Caco-2 (cell line): Measurements from ENCODE around the gene BAHCC1. TPM values are rescaled to one million over a fixed set of nuclear protein-coding genes. Genes with fewer than 3 reads are reported as not detected.

Experiments
- BruUV-seq: library from RNA; stranded (reverse); fragments of 400-500 nt; replicated peaks from 2 replicates; lab custom pipeline; 2021; lab: Mats Ljungman, UMichigan
- CTCF ChIA-PET: fragments of 300-600 bp; sonication (Branson Sonifier 250); formaldehyde crosslinking; loops from one replicate; lab custom pipeline; 2022; ENCODE audit warnings: antibody characterized with exemption; lab: Charles Lee
- POLR2A ChIA-PET: fragments of 300-600 bp; sonication (Branson Sonifier 250); formaldehyde crosslinking; loops from one replicate; lab custom pipeline; 2022; ENCODE audit warnings: antibody characterized with exemption; lab: Charles Lee
- DNase-seq, 2 experiments: peaks; one replicate each; pipeline versions ENCODE4 v3.0.0 to v3.0.0-alpha.2; 2020 to 2022
- H3K27me3 ChIP-seq: replicated peaks from 2 replicates; pipeline ENCODE4 v1.6.0; 2011; ENCODE audit warnings: low read length; ENCODE audit not compliant: control insufficient read depth, insufficient read depth
- H3K36me3 ChIP-seq: 2 replicates; pipeline ENCODE4 v1.5.1; 2011; ENCODE audit warnings: low read length; ENCODE audit not compliant: control insufficient read depth, insufficient read depth
- H3K4me1 ChIP-seq: fragments of 250-450 bp; sonication (Bioruptor Pico); 2 replicates; pipeline ENCODE4 v1.5.1; 2020; ENCODE audit warnings: mild to moderate bottlenecking
- H3K4me3 ChIP-seq: 2 replicates; pipeline ENCODE4 v1.5.1; 2011; ENCODE audit warnings: low read depth, mild to moderate bottlenecking, control low read depth, low read length
- H3K9me3 ChIP-seq: fragments of 250-450 bp; sonication (Bioruptor Pico); 2 replicates; pipeline ENCODE4 v1.5.1; 2020; ENCODE audit warnings: mild to moderate bottlenecking, moderate library complexity
- H3K27ac Mint-ChIP-seq: one replicate; pipeline ENCODE4 v1.8.0; 2022; ENCODE audit warnings: mixed read lengths; ENCODE audit not compliant: unreplicated experiment
- H3K27me3 Mint-ChIP-seq: one replicate; pipeline ENCODE4 v1.8.0; 2022; ENCODE audit warnings: mixed read lengths; ENCODE audit not compliant: insufficient read depth, unreplicated experiment
- H3K36me3 Mint-ChIP-seq: one replicate; pipeline ENCODE4 v1.8.0; 2022; ENCODE audit warnings: mild to moderate bottlenecking, mixed read lengths; ENCODE audit not compliant: insufficient read depth, unreplicated experiment
- H3K4me1 Mint-ChIP-seq: one replicate; pipeline ENCODE4 v1.8.0; 2022; ENCODE audit warnings: low read depth, mixed read lengths; ENCODE audit not compliant: unreplicated experiment
- H3K4me3 Mint-ChIP-seq: one replicate; pipeline ENCODE4 v1.8.0; 2022; ENCODE audit warnings: mild to moderate bottlenecking, moderate library complexity, mixed read lengths; ENCODE audit not compliant: unreplicated experiment
- H3K9me3 Mint-ChIP-seq: one replicate; pipeline ENCODE4 v1.8.0; 2022; ENCODE audit warnings: mixed read lengths; ENCODE audit not compliant: unreplicated experiment
- CTCF ChIP-seq, 2 experiments: fragments of 200-600 bp in 1 of 2; IDR thresholded peaks; 1 replicate in 1 of 2; 2 replicates in 1 of 2; pipeline versions ENCODE4 v1.5.1 to v1.8.0; 2011 to 2022; ENCODE audit warnings: antibody characterized with exemption in 1 of 2, control low read depth in 1 of 2, inconsistent platforms in 1 of 2, low read depth in 1 of 2, low read length in 1 of 2, mild to moderate bottlenecking in 1 of 2, moderate library complexity in 1 of 2; ENCODE audit not compliant: insufficient read depth in 1 of 2, severe bottlenecking in 1 of 2, unreplicated experiment in 1 of 2
- intact Hi-C: fragments of 100-400 bp; cut with micrococcal nuclease; formaldehyde crosslinking; loops from one replicate; pipeline ENCODE4 v1.10.0; 2022; ENCODE audit not compliant: unreplicated experiment
- total RNA-seq: library from RNA; stranded (reverse); gene quantifications from 2 replicates; pipeline ENCODE4 v1.2.3, GENCODE V29; 2022

The BAHCC1 gene
- total RNA-seq, 1 experiment from 2014 or later, result 10.2 TPM

- CTCF ChIA-PET, result interaction anchor here (0.5 to 1.7 kb wide), 18 partner anchors 9 to 186 kb away, joined by 3 to 17 read pairs (median 4); partner anchors contain the start of genes BAHCC1 and SLC38A10
Measured at GRCh38 chr17:81440511-81441244, 45.4 kb downstream of the BAHCC1 start.

GRCh38 chr17:81442791-81443190 lies 47.5 kb downstream of the BAHCC1 start:
- Histone ChIP-seq H3K27me3 (no peaks in the 10 kb centered on the region), H3K9me3 (no peaks in the 10 kb centered on the region), H3K4me3 (no peak overlapping the region), H3K4me1 (no peaks in the 10 kb centered on the region), H3K36me3 (no peaks in the 10 kb centered on the region)
- H3K27me3 Mint-ChIP-seq, result no peaks in the 10 kb centered on the region
- CTCF ChIA-PET, result no interaction called here
- H3K27ac Mint-ChIP-seq, result no peak overlapping the region
- POLR2A ChIA-PET, result no interaction called here
- no peak for DNase-seq
- no peaks in the 10 kb centered on the region for H3K4me1 Mint-ChIP-seq
- intact Hi-C loops, result no loop called here
- no peak overlapping the region for H3K4me3 Mint-ChIP-seq
- H3K36me3 Mint-ChIP-seq, result no peaks in the 10 kb centered on the region
- BruUV-seq, result no TSS peak
- TF ChIP-seq CTCF (IDR thresholded peaks at IDR 0.05; ENCODE audit: insufficient read depth in 1 of 2, low read depth in 1 of 2, low read length in 1 of 2, severe bottlenecking in 1 of 2, unreplicated experiment in 1 of 2), result no peak
- no peaks in the 10 kb centered on the region for H3K9me3 Mint-ChIP-seq

More at GRCh38 chr17:81440511-81441244, 45.4 kb downstream of the BAHCC1 start:
- TF ChIP-seq CTCF (IDR thresholded peaks at IDR 0.05; ENCODE audit: insufficient read depth in 1 of 2, low read depth in 1 of 2, low read length in 1 of 2, severe bottlenecking in 1 of 2, unreplicated experiment in 1 of 2), result peak; percentile 82 to 91
- Histone ChIP-seq H3K36me3 (no peaks in the 10 kb centered on the region), H3K9me3 (no peaks in the 10 kb centered on the region), H3K27me3 (no peaks in the 10 kb centered on the region), H3K4me1 (peaks cover 4% of the 10 kb centered on the region), H3K4me3 (no peak overlapping the region)
- peak; percentile 65 to 84 for DNase-seq
- Mint-ChIP-seq H3K4me1 (no peaks in the 10 kb centered on the region), H3K27me3 (no peaks in the 10 kb centered on the region), H3K27ac (no peak overlapping the region), H3K9me3 (no peaks in the 10 kb centered on the region), H3K36me3 (no peaks in the 10 kb centered on the region), H3K4me3 (no peak overlapping the region)
- POLR2A ChIA-PET, result interaction anchor here (0.6 to 1.1 kb wide), 2 partner anchors 44 to 145 kb away, joined by 3 to 5 read pairs; partner anchors contain the start of gene SLC38A10
- BruUV-seq, result no TSS peak
- intact Hi-C loops, result loop anchor here (2.0 kb wide), 1 partner anchor 40 kb away; no protein-coding TSS in a partner anchor

GRCh38 chr17:81443269-81443668 lies 48.0 kb downstream of the BAHCC1 start:
- Mint-ChIP-seq H3K27me3 (no peaks in the 10 kb centered on the region), H3K36me3 (no peaks in the 10 kb centered on the region), H3K9me3 (no peaks in the 10 kb centered on the region), H3K4me1 (no peaks in the 10 kb centered on the region), H3K27ac (no peak overlapping the region), H3K4me3 (no peak overlapping the region)
- no peaks in the 10 kb centered on the region for H3K4me1 ChIP-seq
- no peaks in the 10 kb centered on the region for H3K27me3 ChIP-seq
- intact Hi-C loops, result no loop called here
- CTCF ChIA-PET, result no interaction called here
- H3K9me3 ChIP-seq, result no peaks in the 10 kb centered on the region
- no peak overlapping the region for H3K4me3 ChIP-seq
- DNase-seq, result no peak
- BruUV-seq, result no TSS peak
- POLR2A ChIA-PET, result no interaction called here
- no peaks in the 10 kb centered on the region for H3K36me3 ChIP-seq
- TF ChIP-seq CTCF (IDR thresholded peaks at IDR 0.05; ENCODE audit: insufficient read depth in 1 of 2, low read depth in 1 of 2, low read length in 1 of 2, severe bottlenecking in 1 of 2, unreplicated experiment in 1 of 2), result no peak
